SK-N-SH (cell line): ENCODE results near the gene RWDD2A.

Experiments
- EP300 ChIP-seq, 2 experiments: IDR thresholded peaks; 2 replicates each; pipeline versions ENCODE4 v1.4.0 to v1.6.1; 2012; ENCODE audit warnings: borderline replicate concordance in 1 of 2, low read depth in 1 of 2, low read length in 1 of 2
- GABPA ChIP-seq: IDR thresholded peaks from 2 replicates; pipeline ENCODE4 v1.4.0; 2012; ENCODE audit warnings: low read depth, mild to moderate bottlenecking
- MXI1 ChIP-seq: IDR thresholded peaks from 2 replicates; pipeline ENCODE4 v1.6.1; 2012; ENCODE audit warnings: mild to moderate bottlenecking, low read depth, low read length, improper control_type of control experiment
- POLR2AphosphoS5 ChIP-seq: IDR thresholded peaks from 2 replicates; pipeline ENCODE4 v1.6.1; 2012; ENCODE audit warnings: low read depth, low read length
- SIN3A ChIP-seq: IDR thresholded peaks from 2 replicates; pipeline ENCODE4 v1.6.1; 2012; ENCODE audit warnings: low read depth, mild to moderate bottlenecking, low read length, moderate library complexity, borderline replicate concordance
- TF ChIP-seq, protein P1 (sequence below): fragments of 200-600 bp; sonication (generic); IDR thresholded peaks from 2 replicates; pipeline ENCODE4 v1.6.1; 2017; ENCODE audit warnings: antibody characterized with exemption, mild to moderate bottlenecking, moderate library complexity
- TF ChIP-seq, protein P2 (sequence below): fragments of 150-350 bp; IDR thresholded peaks from 2 replicates; pipeline ENCODE4 v1.6.1; 2017; ENCODE audit warnings: antibody characterized with exemption, low read length, low read depth, borderline replicate concordance
- TF ChIP-seq, protein P3 (sequence below): IDR thresholded peaks from 2 replicates; pipeline ENCODE4 v1.4.0; 2012; ENCODE audit warnings: low read depth

- TF ChIP-seq, protein P1, sequence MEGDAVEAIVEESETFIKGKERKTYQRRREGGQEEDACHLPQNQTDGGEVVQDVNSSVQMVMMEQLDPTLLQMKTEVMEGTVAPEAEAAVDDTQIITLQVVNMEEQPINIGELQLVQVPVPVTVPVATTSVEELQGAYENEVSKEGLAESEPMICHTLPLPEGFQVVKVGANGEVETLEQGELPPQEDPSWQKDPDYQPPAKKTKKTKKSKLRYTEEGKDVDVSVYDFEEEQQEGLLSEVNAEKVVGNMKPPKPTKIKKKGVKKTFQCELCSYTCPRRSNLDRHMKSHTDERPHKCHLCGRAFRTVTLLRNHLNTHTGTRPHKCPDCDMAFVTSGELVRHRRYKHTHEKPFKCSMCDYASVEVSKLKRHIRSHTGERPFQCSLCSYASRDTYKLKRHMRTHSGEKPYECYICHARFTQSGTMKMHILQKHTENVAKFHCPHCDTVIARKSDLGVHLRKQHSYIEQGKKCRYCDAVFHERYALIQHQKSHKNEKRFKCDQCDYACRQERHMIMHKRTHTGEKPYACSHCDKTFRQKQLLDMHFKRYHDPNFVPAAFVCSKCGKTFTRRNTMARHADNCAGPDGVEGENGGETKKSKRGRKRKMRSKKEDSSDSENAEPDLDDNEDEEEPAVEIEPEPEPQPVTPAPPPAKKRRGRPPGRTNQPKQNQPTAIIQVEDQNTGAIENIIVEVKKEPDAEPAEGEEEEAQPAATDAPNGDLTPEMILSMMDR = no peak
- TF ChIP-seq MXI1 (no peak), GABPA (no peak), SIN3A (no peak), POLR2AphosphoS5 (no peak), EP300 (IDR thresholded peaks at IDR 0.05; ENCODE audit: borderline replicate concordance in 1 of 2, low read depth in 1 of 2, low read length in 1 of 2) (no peak)
- TF ChIP-seq, protein P2, sequence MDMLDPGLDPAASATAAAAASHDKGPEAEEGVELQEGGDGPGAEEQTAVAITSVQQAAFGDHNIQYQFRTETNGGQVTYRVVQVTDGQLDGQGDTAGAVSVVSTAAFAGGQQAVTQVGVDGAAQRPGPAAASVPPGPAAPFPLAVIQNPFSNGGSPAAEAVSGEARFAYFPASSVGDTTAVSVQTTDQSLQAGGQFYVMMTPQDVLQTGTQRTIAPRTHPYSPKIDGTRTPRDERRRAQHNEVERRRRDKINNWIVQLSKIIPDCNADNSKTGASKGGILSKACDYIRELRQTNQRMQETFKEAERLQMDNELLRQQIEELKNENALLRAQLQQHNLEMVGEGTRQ = no peak
- TF ChIP-seq, protein P3, sequence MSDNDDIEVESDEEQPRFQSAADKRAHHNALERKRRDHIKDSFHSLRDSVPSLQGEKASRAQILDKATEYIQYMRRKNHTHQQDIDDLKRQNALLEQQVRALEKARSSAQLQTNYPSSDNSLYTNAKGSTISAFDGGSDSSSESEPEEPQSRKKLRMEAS = no peak
Observed at GRCh38 chr6:83188501-83188900, 4.7 kb upstream of the RWDD2A start.
